A673 (cell line): Measurements from ENCODE around the gene ANKRD27. TPM values are rescaled to one million over a fixed set of nuclear protein-coding genes. Genes with fewer than 3 reads are reported as not detected.

Experiments
- BruUV-seq: library from RNA; stranded (reverse); fragments of 400-500 nt; replicated peaks from 2 replicates; lab custom pipeline; 2021; lab: Mats Ljungman, UMichigan
- CTCF ChIA-PET: fragments of 300-600 bp; sonication (Branson Sonifier 250); formaldehyde crosslinking; loops from one replicate; lab custom pipeline; 2022; ENCODE audit warnings: antibody characterized with exemption; lab: Charles Lee
- POLR2A ChIA-PET: fragments of 300-600 bp; sonication (Branson Sonifier 250); formaldehyde crosslinking; loops from one replicate; lab custom pipeline; 2022; ENCODE audit warnings: antibody characterized with exemption; ENCODE audit not compliant: low non-redundant PET; lab: Charles Lee
- DNase-seq: peaks from one replicate; pipeline ENCODE4 v3.0.0-alpha.2; 2015; ENCODE audit warnings: low spot score
- H3K27ac ChIP-seq: fragments of 200-600 bp; sonication (generic); 2 replicates; pipeline ENCODE4 v1.5.1; 2016; ENCODE audit warnings: mixed run types, low read depth, mild to moderate bottlenecking, mixed read lengths, antibody characterized with exemption, low read length; ENCODE audit not compliant: poor library complexity, severe bottlenecking
- H3K27me3 ChIP-seq: fragments of 200-600 bp; sonication (generic); replicated peaks from 2 replicates; pipeline ENCODE4 v1.6.1; 2017; ENCODE audit warnings: mixed run types, low read depth, mild to moderate bottlenecking, mixed read lengths, antibody characterized with exemption, low read length; ENCODE audit not compliant: insufficient read depth, poor library complexity
- H3K36me3 ChIP-seq: fragments of 200-600 bp; sonication (generic); 2 replicates; pipeline ENCODE4 v1.6.1; 2016; ENCODE audit warnings: mixed run types, mild to moderate bottlenecking, mixed read lengths, antibody characterized with exemption, low read length; ENCODE audit not compliant: insufficient read depth, poor library complexity, severe bottlenecking
- H3K4me1 ChIP-seq: fragments of 200-600 bp; sonication (generic); 2 replicates; pipeline ENCODE4 v1.6.1; 2017; ENCODE audit warnings: mixed run types, mild to moderate bottlenecking, mixed read lengths, antibody characterized with exemption, low read length; ENCODE audit not compliant: insufficient read depth, poor library complexity, severe bottlenecking
- H3K4me3 ChIP-seq: fragments of 200-600 bp; sonication (generic); 2 replicates; pipeline ENCODE4 v1.5.1; 2016; ENCODE audit warnings: low read depth, mixed run types, mild to moderate bottlenecking, mixed read lengths, low read length; ENCODE audit not compliant: poor library complexity, severe bottlenecking
- H3K9me3 ChIP-seq: fragments of 200-600 bp; sonication (generic); 2 replicates; pipeline ENCODE4 v1.6.1; 2016; ENCODE audit warnings: mixed run types, low read depth, mild to moderate bottlenecking, mixed read lengths, antibody characterized with exemption, low read length; ENCODE audit not compliant: poor library complexity, severe bottlenecking
- CTCF ChIP-seq: fragments of 300-800, 200-600 bp; sonication (generic); conservative IDR thresholded peaks from 2 replicates; pipeline ENCODE4 v1.5.1; 2017; ENCODE audit warnings: low read depth, mild to moderate bottlenecking, antibody characterized with exemption, low read length, moderate library complexity, mixed read lengths
- EZH2 ChIP-seq: fragments of 200-600 bp; sonication (generic); IDR thresholded peaks from 2 replicates; pipeline ENCODE4 v1.6.1; 2017; ENCODE audit warnings: borderline replicate concordance, low read depth, mild to moderate bottlenecking, mixed read lengths, antibody characterized with exemption, low read length; ENCODE audit not compliant: poor library complexity, severe bottlenecking
- intact Hi-C: fragments of 100-400 bp; cut with micrococcal nuclease; formaldehyde crosslinking; loops from one replicate; pipeline ENCODE4 v1.10.0; 2022; ENCODE audit not compliant: unreplicated experiment
- total RNA-seq: library from RNA; stranded (reverse); gene quantifications from 2 replicates; pipeline ENCODE4 v1.2.3, GENCODE V29; 2021

ANKRD27 gene
- total RNA-seq, 1 experiment from 2014 or later = 25.0 TPM

- Histone ChIP-seq H3K4me3 (no peak overlapping the region), H3K4me1 (no peaks in the 10 kb centered on the region), H3K9me3 (no peaks in the 10 kb centered on the region), H3K27ac (no peak overlapping the region), H3K36me3 (peaks cover 5% of the 10 kb centered on the region), H3K27me3 (no peaks in the 10 kb centered on the region)
- ChIA-PET POLR2A (no interaction called here), CTCF (no interaction called here)
- TF ChIP-seq EZH2 = no peak
- TF ChIP-seq CTCF = no peak
- intact Hi-C loops = no loop called here
- BruUV-seq = no TSS peak
- DNase-seq = no peak
Measured at GRCh38 chr19:32622002-32622401, 53.0 kb downstream of the ANKRD27 start.

- H3K27me3 ChIP-seq = no peaks in the 10 kb centered on the region
- no peak overlapping the region for H3K27ac ChIP-seq
- peaks cover 17% of the 10 kb centered on the region for H3K36me3 ChIP-seq
- H3K4me1 ChIP-seq = no peaks in the 10 kb centered on the region
- H3K4me3 ChIP-seq = no peak overlapping the region
- BruUV-seq = no TSS peak
- intact Hi-C loops = no loop called here
- CTCF ChIA-PET = no interaction called here
- H3K9me3 ChIP-seq = no peaks in the 10 kb centered on the region
- no peak for TF ChIP-seq EZH2
- no peak for TF ChIP-seq CTCF
- POLR2A ChIA-PET = no interaction called here
- DNase-seq = no peak
Measured at GRCh38 chr19:32619051-32619685, 55.8 kb downstream of the ANKRD27 start.

GRCh38 chr19:32615569-32615968 is 59.4 kb downstream of the ANKRD27 start:
- intact Hi-C loops = no loop called here
- ChIA-PET POLR2A (no interaction called here), CTCF (no interaction called here)
- no peaks in the 10 kb centered on the region for H3K4me1 ChIP-seq
- H3K4me3 ChIP-seq = no peak overlapping the region
- no peak for DNase-seq
- TF ChIP-seq CTCF (no peak), EZH2 (no peak)
- peaks cover 17% of the 10 kb centered on the region for H3K36me3 ChIP-seq
- BruUV-seq = no TSS peak
- H3K27ac ChIP-seq = no peak overlapping the region
- H3K27me3 ChIP-seq = no peaks in the 10 kb centered on the region
- H3K9me3 ChIP-seq = no peaks in the 10 kb centered on the region
